Osteocyte (in vitro differentiated cells): ENCODE data around the gene PPP2R5E. TPM values are rescaled to one million over a fixed set of nuclear protein-coding genes. Genes with fewer than 3 reads are reported as not detected.

Experiments
- DNase-seq: peaks from one replicate; pipeline ENCODE4 v3.0.0; 2021; ENCODE audit warnings: mixed read lengths; ENCODE audit not compliant: unreplicated experiment; ENCODE audit errors: extremely low spot score
- H3K27ac Mint-ChIP-seq: one replicate; pipeline ENCODE4 v1.8.0; 2021; ENCODE audit warnings: mild to moderate bottlenecking, mixed read lengths; ENCODE audit not compliant: unreplicated experiment
- H3K27me3 Mint-ChIP-seq: one replicate; pipeline ENCODE4 v1.8.0; 2021; ENCODE audit warnings: mixed read lengths; ENCODE audit not compliant: unreplicated experiment
- H3K36me3 Mint-ChIP-seq: one replicate; pipeline ENCODE4 v1.8.0; 2021; ENCODE audit warnings: mixed read lengths; ENCODE audit not compliant: unreplicated experiment
- H3K4me1 Mint-ChIP-seq: one replicate; pipeline ENCODE4 v1.8.0; 2021; ENCODE audit warnings: mixed read lengths; ENCODE audit not compliant: unreplicated experiment
- H3K4me3 Mint-ChIP-seq: one replicate; pipeline ENCODE4 v1.8.0; 2021; ENCODE audit warnings: mild to moderate bottlenecking, moderate library complexity, mixed read lengths; ENCODE audit not compliant: unreplicated experiment
- H3K9me3 Mint-ChIP-seq: one replicate; pipeline ENCODE4 v1.8.0; 2021; ENCODE audit warnings: mixed read lengths; ENCODE audit not compliant: unreplicated experiment
- total RNA-seq: library from RNA; stranded (reverse); gene quantifications from 2 replicates; pipeline ENCODE4 v1.2.1, GENCODE V29; 2021
- TF ChIP-seq, protein P1 (sequence below): fragments of 200-600 bp; sonication (generic); IDR thresholded peaks from 2 replicates; pipeline ENCODE4 v1.5.0; 2021; ENCODE audit warnings: antibody characterized with exemption, mild to moderate bottlenecking, moderate library complexity

PPP2R5E gene
- total RNA-seq, 1 donor from 2014 or later, result 43.3 TPM

DNA sequence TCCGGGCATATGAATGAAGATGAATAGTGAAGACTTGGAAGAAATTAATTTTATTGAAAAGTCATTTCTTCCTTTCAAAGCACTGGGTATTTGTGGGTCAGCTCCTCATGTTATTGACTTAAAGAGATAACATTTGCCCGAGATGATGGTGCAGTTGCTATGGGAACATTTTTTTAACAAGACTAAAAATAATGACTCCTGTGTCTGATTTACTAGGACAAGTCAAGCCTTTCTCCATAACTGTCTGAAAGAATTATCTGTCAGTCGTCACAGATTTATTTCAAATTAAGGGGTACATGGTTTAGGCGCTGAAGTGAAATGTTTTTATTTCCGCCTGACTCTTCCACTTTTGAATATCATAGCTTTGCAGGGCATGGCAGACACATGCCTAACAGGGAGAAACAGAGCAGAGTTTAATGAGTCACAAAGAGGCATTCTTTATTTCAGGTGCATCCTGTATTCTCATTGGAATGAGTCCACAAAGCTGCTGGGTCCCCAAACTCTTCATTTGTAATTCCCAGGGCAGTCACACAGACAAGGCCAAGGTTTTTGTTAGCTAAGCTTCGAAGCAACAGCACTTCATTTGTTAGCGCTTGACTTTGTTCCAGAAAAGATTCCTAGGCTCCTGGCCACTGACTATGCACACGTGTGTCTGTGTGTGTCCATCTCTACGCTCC lies 220.1 kb downstream of the PPP2R5E start:
- no peak for DNase-seq

DNA sequence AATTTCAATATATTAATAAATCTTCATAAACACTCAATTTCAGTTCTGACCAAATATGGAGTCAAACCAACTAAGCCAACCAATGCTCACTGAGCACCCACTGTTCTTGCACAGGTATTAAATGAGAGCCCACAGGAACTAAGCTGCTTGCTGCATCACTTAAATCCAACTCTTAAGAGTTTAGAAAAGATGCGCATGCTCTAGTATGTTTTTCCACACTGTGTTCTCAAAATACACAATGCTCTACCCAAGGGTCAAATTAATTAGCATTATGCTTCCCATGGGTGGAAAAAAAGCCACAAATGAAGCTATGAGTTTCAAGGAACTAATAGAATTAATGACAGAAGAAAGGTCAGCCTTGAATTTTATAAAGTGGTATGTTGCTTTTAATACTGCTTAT lies 220.7 kb downstream of the PPP2R5E start:
- Mint-ChIP-seq H3K9me3 (no peaks in the 10 kb centered on the region), H3K4me1 (no peaks in the 10 kb centered on the region), H3K36me3 (no peaks in the 10 kb centered on the region), H3K4me3 (no peak overlapping the region), H3K27me3 (peaks cover 25% of the 10 kb centered on the region), H3K27ac (no peak overlapping the region)
- no peak for DNase-seq
- TF ChIP-seq, protein P1, sequence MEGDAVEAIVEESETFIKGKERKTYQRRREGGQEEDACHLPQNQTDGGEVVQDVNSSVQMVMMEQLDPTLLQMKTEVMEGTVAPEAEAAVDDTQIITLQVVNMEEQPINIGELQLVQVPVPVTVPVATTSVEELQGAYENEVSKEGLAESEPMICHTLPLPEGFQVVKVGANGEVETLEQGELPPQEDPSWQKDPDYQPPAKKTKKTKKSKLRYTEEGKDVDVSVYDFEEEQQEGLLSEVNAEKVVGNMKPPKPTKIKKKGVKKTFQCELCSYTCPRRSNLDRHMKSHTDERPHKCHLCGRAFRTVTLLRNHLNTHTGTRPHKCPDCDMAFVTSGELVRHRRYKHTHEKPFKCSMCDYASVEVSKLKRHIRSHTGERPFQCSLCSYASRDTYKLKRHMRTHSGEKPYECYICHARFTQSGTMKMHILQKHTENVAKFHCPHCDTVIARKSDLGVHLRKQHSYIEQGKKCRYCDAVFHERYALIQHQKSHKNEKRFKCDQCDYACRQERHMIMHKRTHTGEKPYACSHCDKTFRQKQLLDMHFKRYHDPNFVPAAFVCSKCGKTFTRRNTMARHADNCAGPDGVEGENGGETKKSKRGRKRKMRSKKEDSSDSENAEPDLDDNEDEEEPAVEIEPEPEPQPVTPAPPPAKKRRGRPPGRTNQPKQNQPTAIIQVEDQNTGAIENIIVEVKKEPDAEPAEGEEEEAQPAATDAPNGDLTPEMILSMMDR, result no peak

More for the DNA sequence above, 220.1 kb downstream of the PPP2R5E start:
- H3K27me3 Mint-ChIP-seq, result peaks cover 25% of the 10 kb centered on the region
- H3K4me1 Mint-ChIP-seq, result no peaks in the 10 kb centered on the region
- TF ChIP-seq, protein P1, result no peak
- no peak overlapping the region for H3K4me3 Mint-ChIP-seq
- no peak overlapping the region for H3K27ac Mint-ChIP-seq
- H3K36me3 Mint-ChIP-seq, result no peaks in the 10 kb centered on the region
- H3K9me3 Mint-ChIP-seq, result no peaks in the 10 kb centered on the region

Other genes with a start within 250 kb of the PPP2R5E start
- not detected in 2 replicates for gene GPHB5, start 224.4 kb downstream of the PPP2R5E start, total RNA-seq
- gene WDR89, start 98.5 kb upstream of the PPP2R5E start, total RNA-seq, result 8.8 and 9.2 TPM in 2 replicates
- gene SGPP1, start 184.7 kb upstream of the PPP2R5E start, total RNA-seq, result 19.8 and 21.6 TPM in 2 replicates